ENCODE results near the gene KIAA1671.
A peak's percentile ranks its signal among the peaks of the same experiment; 100 is the strongest.

The KIAA1671 gene

GRCh38 chr22:24992946-24993345, 40.4 kb downstream of the KIAA1671 start:
- Histone ChIP-seq H3K18ac (ENCODE audit: low read length) (no peak overlapping the region), H4K8ac (ENCODE audit: low read depth, low read length) (no peak overlapping the region), H2AK5ac (ENCODE audit: low read length) (no peak overlapping the region), H3K9me3 (ENCODE audit: insufficient read depth, low read depth, low read length) (peaks cover 2% of the 10 kb centered on the region), H4K91ac (ENCODE audit: low read depth, low read length) (no peak overlapping the region), H3K79me1 (ENCODE audit: low read length) (no peaks in the 10 kb centered on the region), H3K79me2 (ENCODE audit: control insufficient read depth, insufficient read depth, low read length, poor library complexity) (no peaks in the 10 kb centered on the region), H2BK12ac (ENCODE audit: low read length) (no peak overlapping the region), H3K27me3 (ENCODE audit: insufficient read depth, low read length) (no peaks in the 10 kb centered on the region), H2BK5ac (ENCODE audit: low read depth, low read length, poor library complexity) (no peak overlapping the region), H3K4ac (ENCODE audit: low read depth, low read length) (no peak overlapping the region), H3K4me2 (ENCODE audit: low read length) (no peak overlapping the region), H2BK120ac (ENCODE audit: insufficient read depth, low read length, poor library complexity) (no peak overlapping the region), H3K4me1 (ENCODE audit: control insufficient read depth in 1 of 2, insufficient read depth in 2 of 2, low read length in 2 of 2) (peaks cover 17 to 18% of the 10 kb centered on the region in 2 experiments), H4K12ac (ENCODE audit: low read depth, low read length) (no peak overlapping the region), H3K36me3 (ENCODE audit: control insufficient read depth in 1 of 2, insufficient read depth in 2 of 2, low read length in 2 of 2) (no peaks in the 10 kb centered on the region), H3K9ac (ENCODE audit: low read length) (no peak overlapping the region), H2AFZ (ENCODE audit: insufficient read depth, low read length, poor library complexity) (no peak overlapping the region), H3K23ac (ENCODE audit: low read length) (no peak overlapping the region), H3K4me3 (ENCODE audit: low read depth, low read length) (no peak overlapping the region), H3K14ac (ENCODE audit: low read length) (no peak overlapping the region), H3K27ac (ENCODE audit: low read depth, low read length) (no peak overlapping the region)
- no peak for DNase-seq
- WGBS (ENCODE audit: extremely low coverage, insufficient coverage, insufficient read length) = no CpG with 5 or more reads among the region's 7 CpGs

DNA sequence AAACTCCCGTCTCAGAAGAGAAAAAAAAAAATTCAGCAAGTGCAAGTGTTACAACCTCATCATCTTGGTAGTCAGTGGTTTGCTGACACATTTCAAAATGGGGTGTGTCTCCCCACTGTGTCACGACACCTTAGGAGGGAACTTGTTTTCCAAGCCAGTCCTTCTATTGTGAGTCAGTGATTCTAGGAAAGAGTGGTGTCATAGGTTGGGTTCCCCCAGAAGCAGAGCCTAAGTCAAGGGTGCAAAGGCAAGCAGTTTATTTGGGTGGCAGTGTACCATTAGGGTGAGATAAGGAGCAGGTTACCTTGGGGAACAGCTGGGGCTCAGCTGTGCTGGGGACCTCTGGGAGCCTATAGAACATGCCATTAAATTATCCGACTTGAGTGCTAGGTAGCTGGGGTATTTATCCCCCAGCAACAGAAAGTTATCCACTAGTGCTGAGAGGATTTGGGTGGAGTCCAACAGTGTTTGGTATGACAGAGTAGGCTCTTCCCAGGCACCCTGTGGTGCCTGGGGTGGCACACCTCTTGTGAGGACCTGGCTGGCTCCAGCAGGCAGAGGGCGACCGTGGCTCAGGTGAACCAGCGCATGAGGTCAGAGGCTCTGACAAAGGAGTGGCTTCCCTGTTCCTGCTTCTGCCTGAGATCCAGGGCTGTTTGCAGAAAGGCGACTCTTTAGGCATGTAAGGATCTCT, 41.7 kb downstream of the KIAA1671 start:
- H3K79me2 ChIP-seq (ENCODE audit: control insufficient read depth, insufficient read depth, low read length, poor library complexity) = no peaks in the 10 kb centered on the region
- H2AK5ac ChIP-seq (ENCODE audit: low read length) = no peak overlapping the region
- peaks cover 17 to 18% of the 10 kb centered on the region in 2 experiments for H3K4me1 ChIP-seq (ENCODE audit: control insufficient read depth in 1 of 2, insufficient read depth in 2 of 2, low read length in 2 of 2)
- peak; percentile 20 to 55 for DNase-seq
- H3K9ac ChIP-seq (ENCODE audit: low read length) = no peak overlapping the region
- no peaks in the 10 kb centered on the region for H3K27me3 ChIP-seq (ENCODE audit: insufficient read depth, low read length)
- no peak overlapping the region for H3K4me3 ChIP-seq (ENCODE audit: low read depth, low read length)
- no peaks in the 10 kb centered on the region for H3K79me1 ChIP-seq (ENCODE audit: low read length)
- WGBS (ENCODE audit: extremely low coverage, insufficient coverage, insufficient read length) = no CpG with 5 or more reads among the region's 7 CpGs
- no peak overlapping the region for H4K91ac ChIP-seq (ENCODE audit: low read depth, low read length)
- no peak overlapping the region for H3K18ac ChIP-seq (ENCODE audit: low read length)
- no peak overlapping the region for H2BK120ac ChIP-seq (ENCODE audit: insufficient read depth, low read length, poor library complexity)
- H3K23ac ChIP-seq (ENCODE audit: low read length) = no peak overlapping the region
- no peak overlapping the region for H2BK12ac ChIP-seq (ENCODE audit: low read length)
- no peak overlapping the region for H2AFZ ChIP-seq (ENCODE audit: insufficient read depth, low read length, poor library complexity)
- no peak overlapping the region for H4K12ac ChIP-seq (ENCODE audit: low read depth, low read length)
- no peak overlapping the region for H4K8ac ChIP-seq (ENCODE audit: low read depth, low read length)
- no peaks in the 10 kb centered on the region for H3K36me3 ChIP-seq (ENCODE audit: control insufficient read depth in 1 of 2, insufficient read depth in 2 of 2, low read length in 2 of 2)
- H3K14ac ChIP-seq (ENCODE audit: low read length) = no peak overlapping the region
- H3K4ac ChIP-seq (ENCODE audit: low read depth, low read length) = no peak overlapping the region
- H3K4me2 ChIP-seq (ENCODE audit: low read length) = no peak overlapping the region
- no peak overlapping the region for H3K27ac ChIP-seq (ENCODE audit: low read depth, low read length)
- peaks cover 2% of the 10 kb centered on the region for H3K9me3 ChIP-seq (ENCODE audit: insufficient read depth, low read depth, low read length)
- no peak overlapping the region for H2BK5ac ChIP-seq (ENCODE audit: low read depth, low read length, poor library complexity)

DNA sequence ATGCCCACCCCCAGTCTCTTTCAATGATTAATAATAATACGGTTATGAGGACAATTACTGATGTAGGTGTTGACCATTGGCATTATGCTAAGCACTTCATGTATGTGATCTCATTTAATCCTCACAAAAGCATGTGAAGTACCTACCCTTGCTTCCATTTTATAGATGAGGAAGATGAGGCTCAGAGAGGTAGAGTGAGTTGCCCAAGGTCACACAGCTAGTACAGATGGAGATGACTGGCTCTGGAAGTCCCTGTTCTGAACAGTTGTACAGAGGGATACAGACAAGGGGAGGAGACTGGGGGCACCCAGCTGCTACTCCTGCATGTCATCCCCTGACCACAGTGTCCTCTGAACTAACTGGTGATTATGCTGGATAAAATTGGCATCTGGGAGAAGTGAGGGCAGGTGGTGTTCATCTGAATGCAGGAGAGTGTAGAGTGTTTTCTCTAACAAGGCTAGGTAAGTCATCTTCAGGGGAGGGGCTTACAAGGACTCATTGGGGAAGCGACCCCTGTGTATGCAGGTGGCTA, 43.2 kb downstream of the KIAA1671 start:
- H3K79me2 ChIP-seq (ENCODE audit: control insufficient read depth, insufficient read depth, low read length, poor library complexity) = no peaks in the 10 kb centered on the region
- H3K36me3 ChIP-seq (ENCODE audit: control insufficient read depth in 1 of 2, insufficient read depth in 2 of 2, low read length in 2 of 2) = no peaks in the 10 kb centered on the region
- no peaks in the 10 kb centered on the region for H3K27me3 ChIP-seq (ENCODE audit: insufficient read depth, low read length)
- H3K79me1 ChIP-seq (ENCODE audit: low read length) = no peaks in the 10 kb centered on the region
- no peak overlapping the region for H3K14ac ChIP-seq (ENCODE audit: low read length)
- no peak overlapping the region for H3K9ac ChIP-seq (ENCODE audit: low read length)
- H2AFZ ChIP-seq (ENCODE audit: insufficient read depth, low read length, poor library complexity) = no peak overlapping the region
- H3K4me1 ChIP-seq (ENCODE audit: control insufficient read depth in 1 of 2, insufficient read depth in 2 of 2, low read length in 2 of 2) = peaks cover 18 to 19% of the 10 kb centered on the region in 2 experiments
- peak overlapping the region; percentile 3 for H4K91ac ChIP-seq (ENCODE audit: low read depth, low read length)
- peak overlapping the region; percentile 34 for H3K4me2 ChIP-seq (ENCODE audit: low read length)
- no peak overlapping the region for H3K4me3 ChIP-seq (ENCODE audit: low read depth, low read length)
- H2AK5ac ChIP-seq (ENCODE audit: low read length) = peak overlapping the region; percentile 2
- H3K9me3 ChIP-seq (ENCODE audit: insufficient read depth, low read depth, low read length) = peaks cover 2% of the 10 kb centered on the region
- H3K4ac ChIP-seq (ENCODE audit: low read depth, low read length) = no peak overlapping the region
- H3K23ac ChIP-seq (ENCODE audit: low read length) = no peak overlapping the region
- no CpG with 5 or more reads among the region's 2 CpGs for WGBS (ENCODE audit: extremely low coverage, insufficient coverage, insufficient read length)
- no peak overlapping the region for H2BK5ac ChIP-seq (ENCODE audit: low read depth, low read length, poor library complexity)
- peak overlapping the region; percentile 27 for H3K18ac ChIP-seq (ENCODE audit: low read length)
- DNase-seq = no peak
- H4K12ac ChIP-seq (ENCODE audit: low read depth, low read length) = no peak overlapping the region
- peak overlapping the region; percentile 40 for H3K27ac ChIP-seq (ENCODE audit: low read depth, low read length)
- peak overlapping the region; percentile 20 for H2BK12ac ChIP-seq (ENCODE audit: low read length)
- no peak overlapping the region for H4K8ac ChIP-seq (ENCODE audit: low read depth, low read length)
- H2BK120ac ChIP-seq (ENCODE audit: insufficient read depth, low read length, poor library complexity) = no peak overlapping the region

- H3K18ac ChIP-seq (ENCODE audit: low read length) = no peak overlapping the region
- DNase-seq = peak in 1 of 2 donors; percentile 25
- peaks cover 18 to 19% of the 10 kb centered on the region in 2 experiments for H3K4me1 ChIP-seq (ENCODE audit: control insufficient read depth in 1 of 2, insufficient read depth in 2 of 2, low read length in 2 of 2)
- peak overlapping the region; percentile 34 for H3K4me2 ChIP-seq (ENCODE audit: low read length)
- H3K23ac ChIP-seq (ENCODE audit: low read length) = no peak overlapping the region
- no peak overlapping the region for H3K14ac ChIP-seq (ENCODE audit: low read length)
- H3K9ac ChIP-seq (ENCODE audit: low read length) = no peak overlapping the region
- H4K12ac ChIP-seq (ENCODE audit: low read depth, low read length) = no peak overlapping the region
- H3K79me1 ChIP-seq (ENCODE audit: low read length) = no peaks in the 10 kb centered on the region
- H3K4me3 ChIP-seq (ENCODE audit: low read depth, low read length) = no peak overlapping the region
- no peaks in the 10 kb centered on the region for H3K36me3 ChIP-seq (ENCODE audit: control insufficient read depth in 1 of 2, insufficient read depth in 2 of 2, low read length in 2 of 2)
- H3K9me3 ChIP-seq (ENCODE audit: insufficient read depth, low read depth, low read length) = peaks cover 2% of the 10 kb centered on the region
- H2BK120ac ChIP-seq (ENCODE audit: insufficient read depth, low read length, poor library complexity) = no peak overlapping the region
- no peak overlapping the region for H2AFZ ChIP-seq (ENCODE audit: insufficient read depth, low read length, poor library complexity)
- H3K27ac ChIP-seq (ENCODE audit: low read depth, low read length) = peak overlapping the region; percentile 40
- H2AK5ac ChIP-seq (ENCODE audit: low read length) = no peak overlapping the region
- no CpG with 5 or more reads among the region's 5 CpGs for WGBS (ENCODE audit: extremely low coverage, insufficient coverage, insufficient read length)
- H2BK12ac ChIP-seq (ENCODE audit: low read length) = no peak overlapping the region
- H3K4ac ChIP-seq (ENCODE audit: low read depth, low read length) = no peak overlapping the region
- H2BK5ac ChIP-seq (ENCODE audit: low read depth, low read length, poor library complexity) = no peak overlapping the region
- no peak overlapping the region for H4K8ac ChIP-seq (ENCODE audit: low read depth, low read length)
- H3K27me3 ChIP-seq (ENCODE audit: insufficient read depth, low read length) = no peaks in the 10 kb centered on the region
- H4K91ac ChIP-seq (ENCODE audit: low read depth, low read length) = no peak overlapping the region
- H3K79me2 ChIP-seq (ENCODE audit: control insufficient read depth, insufficient read depth, low read length, poor library complexity) = no peaks in the 10 kb centered on the region
These were observed 44.0 kb downstream of the KIAA1671 start for GRCh38 chr22:24996420-24996952.
